Activated CD4-positive, CD25-positive, alpha-beta regulatory T cell treated with anti-CD3 and anti-CD28 coated beads, Interleukin-2, amount 50 U/mL, for 24 hours (primary cell): ENCODE measurements around the gene MED10.
"Not testable (repeated sequence)": the region's sequence is repeated elsewhere in the genome, so short reads cannot be mapped to it uniquely, and the experiment has no call there.

Experiments used
- ATAC-seq, 2 donors: fragments of 150-1000 bp; cut with Tn5 transposase; one replicate each; pipeline ENCODE4 v1.10.0; 2021; ENCODE audit warnings: mild to moderate bottlenecking in 1 of 2, moderate library complexity in 1 of 2

The MED10 gene

GRCh38 chr5:6372251-6373080, 5.9 kb downstream of the MED10 start:
- ATAC-seq, result no peak

- ATAC-seq, result no peak
Measured at GRCh38 chr5:6371079-6371810, 7.1 kb downstream of the MED10 start.

- no peak for ATAC-seq
Measured at GRCh38 chr5:6370580-6370979, 7.8 kb downstream of the MED10 start.

GRCh38 chr5:6365977-6366590, 12.3 kb downstream of the MED10 start:
- ATAC-seq, result no peak

- no peak for ATAC-seq
Measured at GRCh38 chr5:6365142-6365976, 13.0 kb downstream of the MED10 start.

- ATAC-seq, result not testable (repeated sequence)
Measured at GRCh38 chr5:6363454-6364011, 14.8 kb downstream of the MED10 start.

GRCh38 chr5:6362846-6363245, 15.5 kb downstream of the MED10 start:
- no peak for ATAC-seq

- no peak for ATAC-seq
Measured at GRCh38 chr5:6361101-6361500, 17.2 kb downstream of the MED10 start.

- no peak for ATAC-seq
Measured at GRCh38 chr5:6360323-6361072, 17.8 kb downstream of the MED10 start.

- ATAC-seq, result peak; percentile 28 to 45
Measured at GRCh38 chr5:6359555-6360322, 18.6 kb downstream of the MED10 start.

GRCh38 chr5:6358434-6358820, 19.9 kb downstream of the MED10 start:
- no peak for ATAC-seq

- ATAC-seq, result not testable (repeated sequence)
Measured at GRCh38 chr5:6357817-6358433, 20.4 kb downstream of the MED10 start.

GRCh38 chr5:6356578-6357164, 21.7 kb downstream of the MED10 start:
- no peak for ATAC-seq

GRCh38 chr5:6355294-6355693, 23.1 kb downstream of the MED10 start:
- ATAC-seq, result no peak

- no peak for ATAC-seq
Measured at GRCh38 chr5:6354848-6355247, 23.5 kb downstream of the MED10 start.

- ATAC-seq, result no peak
Measured at GRCh38 chr5:6353602-6354302, 24.6 kb downstream of the MED10 start.

- no peak for ATAC-seq
Measured at GRCh38 chr5:6350277-6351090, 27.9 kb downstream of the MED10 start.

GRCh38 chr5:6349387-6349786, 29.0 kb downstream of the MED10 start:
- no peak for ATAC-seq
